Testis (tissue), 3 donors: ENCODE results near the gene HOMER2. TPM values are rescaled to one million over a fixed set of nuclear protein-coding genes. Genes with fewer than 3 reads are reported as not detected.

Experiments used
- DNase-seq: peaks from one replicate; pipeline ENCODE4 v3.0.0-alpha.2; 2019
- H3K27ac ChIP-seq, 2 donors: fragments of 200-600 bp; sonication (generic); one replicate each; pipeline ENCODE4 v1.5.1; 2019
- H3K27me3 ChIP-seq: fragments of 200-600 bp; sonication (generic); one replicate; pipeline ENCODE4 v1.5.1; 2019
- H3K36me3 ChIP-seq: fragments of 200-600 bp; sonication (generic); one replicate; pipeline ENCODE4 v1.5.1; 2017; ENCODE audit warnings: low read depth; ENCODE audit errors: missing control alignments
- H3K4me1 ChIP-seq: fragments of 200-600 bp; sonication (generic); one replicate; pipeline ENCODE4 v1.5.1; 2019
- H3K4me3 ChIP-seq, 2 donors: fragments of 200-600 bp; sonication (generic); one replicate each; pipeline ENCODE4 v1.5.1; 2017 to 2019
- H3K9me3 ChIP-seq: fragments of 200-600 bp; sonication (generic); one replicate; pipeline ENCODE4 v1.5.1; 2017
- CTCF ChIP-seq, 3 experiments: fragments of 450-650 bp in 2 of 3; fragments of 200-600 bp in 1 of 3; sonication (generic) in 1 of 3; IDR thresholded peaks; one replicate each; pipeline ENCODE4 v1.5.1; 2016 to 2019; ENCODE audit warnings: antibody characterized with exemption in 3 of 3, mild to moderate bottlenecking in 2 of 3, moderate library complexity in 1 of 3
- POLR2A ChIP-seq: fragments of 450-650 bp; IDR thresholded peaks from one replicate; pipeline ENCODE4 v1.6.1; 2017; ENCODE audit warnings: antibody characterized with exemption, mild to moderate bottlenecking, moderate library complexity
- WGBS, 2 donors: methylation state at CpG; one replicate each; pipeline ENCODE4 v1.1.5; 2018; 5-methylcytosine and 5-hydroxymethylcytosine counted together
- intact Hi-C: fragments of 100-400 bp; cut with DNase I; formaldehyde crosslinking; loops from one replicate; pipeline ENCODE4 v1.15.1; 2023; ENCODE audit warnings: low total_unique reads
- polyA plus RNA-seq: library from polyadenylated mRNA; stranded (reverse); fragments of 350-450 nt; fragmentation: Illumina TruSeq; extraction: RNeasy Lipid Tissue Mini Kit (QIAGEN cat#74804); gene quantifications from one replicate; pipeline ENCODE4 v1.2.3, GENCODE V29; 2014; ENCODE audit warnings: low read depth, low replicate concordance; ENCODE audit not compliant: insufficient read depth
- total RNA-seq, 2 donors: library from RNA; depleted of rRNA; stranded (reverse); fragments of >200 nt; gene quantifications; one replicate each; pipeline ENCODE4 v1.2.3, GENCODE V29; 2016

The HOMER2 gene
- total and polyA plus RNA-seq, 3 donors from 2014 or later: 18.7 to 40.5 (median 38.5) TPM

DNA sequence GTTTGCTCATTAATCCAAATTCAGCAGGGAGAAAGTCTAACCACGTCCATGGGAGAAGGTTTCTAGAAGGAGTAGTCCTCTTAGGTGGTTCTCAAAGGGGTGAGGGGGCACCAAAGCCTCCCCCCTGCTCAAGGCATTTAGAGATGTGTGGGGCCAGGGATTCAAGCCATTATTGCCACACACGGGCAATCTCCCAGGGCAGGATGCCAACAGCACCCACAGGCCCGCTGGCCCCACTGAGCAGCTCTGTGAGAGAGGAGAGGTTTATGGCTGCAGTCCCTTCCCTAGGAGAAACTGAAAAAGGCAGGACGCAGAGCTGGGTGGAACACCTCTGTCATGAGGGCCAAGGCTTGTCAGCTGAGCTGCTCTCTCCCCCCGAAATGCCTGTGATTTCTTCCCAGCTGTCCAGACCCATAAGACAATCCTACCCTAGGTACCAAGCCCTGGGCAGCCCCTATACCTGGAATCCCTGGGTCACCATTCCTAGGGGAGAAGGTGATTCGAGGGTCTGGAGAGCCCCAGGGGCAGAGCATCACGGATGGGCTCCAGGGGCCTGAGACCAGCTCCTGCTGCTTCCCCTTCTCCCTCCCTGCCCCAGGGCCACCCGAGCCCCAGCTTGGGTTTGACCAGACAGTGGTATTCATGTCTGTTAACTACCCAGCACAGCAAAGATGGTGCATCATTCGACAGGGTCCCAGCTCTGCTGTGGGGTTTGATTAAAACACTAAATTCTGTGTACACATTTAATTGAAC lies 104.1 kb downstream of the HOMER2 start:
- TF ChIP-seq CTCF (IDR thresholded peaks at IDR 0.05) (no peak), POLR2A (no peak)
- Histone ChIP-seq H3K27ac (no peak overlapping the region), H3K27me3 (no peaks in the 10 kb centered on the region), H3K4me1 (peaks cover 11% of the 10 kb centered on the region), H3K4me3 (no peak overlapping the region), H3K36me3 (no peaks in the 10 kb centered on the region), H3K9me3 (no peaks in the 10 kb centered on the region)
- WGBS, 2 donors: 85 to 90% methylated on average over 7 to 9 of the region's 9 CpGs
- intact Hi-C loops: no loop called here
- DNase-seq: no peak

DNA sequence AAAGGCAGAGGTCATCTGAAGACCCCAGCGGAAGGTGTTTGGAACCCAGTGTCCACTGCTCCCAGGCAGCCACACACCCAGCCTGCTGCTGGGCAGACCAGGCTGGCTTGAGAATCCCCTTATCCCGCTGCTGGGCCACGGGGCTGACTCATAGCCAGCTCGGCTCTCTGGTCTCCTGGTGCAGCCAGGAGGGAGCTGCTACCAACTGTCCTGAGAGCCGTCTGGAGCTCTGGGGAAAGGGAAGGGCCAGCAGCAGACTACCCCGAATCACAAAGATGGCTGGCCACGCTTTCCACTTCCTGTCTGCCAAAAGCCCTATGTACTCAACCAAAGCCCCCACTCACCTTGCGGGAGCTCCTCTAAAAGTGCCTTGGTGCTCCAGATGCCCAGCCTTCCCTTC lies 104.8 kb downstream of the HOMER2 start:
- H3K4me3 ChIP-seq: no peak overlapping the region
- TF ChIP-seq POLR2A (no peak), CTCF (IDR thresholded peaks at IDR 0.05) (no peak)
- intact Hi-C loops: no loop called here
- WGBS, 2 donors: 76 to 82% methylated on average over 6 to 8 of the region's 8 CpGs
- H3K4me1 ChIP-seq: peaks cover 11% of the 10 kb centered on the region
- H3K27me3 ChIP-seq: no peaks in the 10 kb centered on the region
- H3K36me3 ChIP-seq: no peaks in the 10 kb centered on the region
- no peak for DNase-seq
- no peak overlapping the region for H3K27ac ChIP-seq
- no peaks in the 10 kb centered on the region for H3K9me3 ChIP-seq

GRCh38 chr15:82846621-82847020 lies 105.9 kb downstream of the HOMER2 start:
- TF ChIP-seq CTCF (IDR thresholded peaks at IDR 0.05) (no peak), POLR2A (no peak)
- no peak overlapping the region for H3K27ac ChIP-seq
- 90 to 92% methylated on average over 4 of the region's 4 CpGs for WGBS, 2 donors
- intact Hi-C loops: no loop called here
- no peaks in the 10 kb centered on the region for H3K9me3 ChIP-seq
- no peak overlapping the region for H3K4me3 ChIP-seq
- H3K4me1 ChIP-seq: peaks cover 11% of the 10 kb centered on the region
- H3K36me3 ChIP-seq: no peaks in the 10 kb centered on the region
- H3K27me3 ChIP-seq: no peaks in the 10 kb centered on the region
- no peak for DNase-seq

GRCh38 chr15:82845686-82846085 lies 106.8 kb downstream of the HOMER2 start:
- intact Hi-C loops: no loop called here
- 77 to 84% methylated on average over 6 to 7 of the region's 7 CpGs for WGBS, 2 donors
- Histone ChIP-seq H3K9me3 (no peaks in the 10 kb centered on the region), H3K27me3 (no peaks in the 10 kb centered on the region), H3K4me1 (peaks cover 11% of the 10 kb centered on the region), H3K36me3 (no peaks in the 10 kb centered on the region), H3K27ac (no peak overlapping the region), H3K4me3 (no peak overlapping the region)
- TF ChIP-seq POLR2A (no peak), CTCF (IDR thresholded peaks at IDR 0.05) (no peak)
- DNase-seq: no peak

- Histone ChIP-seq H3K9me3 (no peaks in the 10 kb centered on the region), H3K4me1 (no peaks in the 10 kb centered on the region), H3K27me3 (no peaks in the 10 kb centered on the region), H3K4me3 (no peak overlapping the region), H3K27ac (no peak overlapping the region), H3K36me3 (no peaks in the 10 kb centered on the region)
- 80 to 81% methylated on average over 3 of the region's 3 CpGs for WGBS, 2 donors
- no peak for DNase-seq
- intact Hi-C loops: no loop called here
- TF ChIP-seq POLR2A (no peak), CTCF (IDR thresholded peaks at IDR 0.05) (no peak)
Observed at GRCh38 chr15:82843566-82843965, 109.0 kb downstream of the HOMER2 start.
